Esophagus muscularis mucosa (tissue), 4 donors: ENCODE data around the gene ANKRD44.

Experiments used
- CTCF ChIP-seq, 3 experiments: fragments of 200-600 bp in 2 of 3; fragments of 450-650 bp in 1 of 3; sonication (generic) in 2 of 3; IDR thresholded peaks; one replicate each; pipeline ENCODE4 v1.5.1; 2017 to 2019; ENCODE audit warnings: antibody characterized with exemption in 3 of 3, mild to moderate bottlenecking in 2 of 3, moderate library complexity in 1 of 3
- EP300 ChIP-seq: sonication (generic); formaldehyde crosslinking; IDR thresholded peaks from one replicate; pipeline ENCODE4 v1.6.1; 2017; ENCODE audit warnings: antibody characterized with exemption
- POLR2A ChIP-seq: fragments of 450-650 bp; IDR thresholded peaks from one replicate; pipeline ENCODE4 v1.6.1; 2017; ENCODE audit warnings: antibody characterized with exemption, moderate library complexity, mild to moderate bottlenecking, low read depth
- POLR2AphosphoS5 ChIP-seq, 2 donors: sonication (generic); formaldehyde crosslinking; IDR thresholded peaks; one replicate each; pipeline ENCODE4 v1.6.1; 2017; ENCODE audit warnings: antibody characterized with exemption in 2 of 2

DNA sequence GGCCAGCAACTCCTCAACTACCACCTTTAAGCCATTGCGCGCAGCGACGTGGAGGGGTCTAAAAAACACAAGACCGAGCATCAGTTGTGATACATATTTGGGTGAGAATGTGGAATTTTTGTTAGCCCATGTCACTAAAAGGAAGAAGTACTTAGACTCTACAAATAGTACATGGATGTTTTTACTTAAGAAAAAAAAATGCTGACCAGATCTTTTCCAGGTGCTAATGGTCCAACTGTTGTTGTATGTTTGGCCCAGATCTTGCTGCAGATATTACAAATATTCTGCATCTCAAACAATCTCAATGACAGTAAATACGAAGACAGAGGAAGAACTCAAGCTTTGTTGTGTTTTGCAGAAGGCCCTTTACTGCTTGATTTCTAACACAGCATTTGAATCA, 317.0 kb downstream of the ANKRD44 start:
- TF ChIP-seq CTCF (IDR thresholded peaks at IDR 0.05) = no peak
- TF ChIP-seq EP300 = no peak
- TF ChIP-seq POLR2A = no peak
- no peak for TF ChIP-seq POLR2AphosphoS5 (IDR thresholded peaks at IDR 0.05)
